A673 (cell line): Measurements from ENCODE around the gene ZNF546.

ENCODE experiments used
- CTCF ChIP-seq: fragments of 300-800, 200-600 bp; sonication (generic); conservative IDR thresholded peaks from 2 replicates; pipeline ENCODE4 v1.5.1; 2017; ENCODE audit warnings: low read depth, mild to moderate bottlenecking, antibody characterized with exemption, low read length, moderate library complexity, mixed read lengths
- EZH2 ChIP-seq: fragments of 200-600 bp; sonication (generic); IDR thresholded peaks from 2 replicates; pipeline ENCODE4 v1.6.1; 2017; ENCODE audit warnings: borderline replicate concordance, low read depth, mild to moderate bottlenecking, mixed read lengths, antibody characterized with exemption, low read length; ENCODE audit not compliant: poor library complexity, severe bottlenecking

GRCh38 chr19:39996811-39997637, at the start of gene ZNF546:
- TF ChIP-seq CTCF (no peak), EZH2 (no peak)
